Parathyroid adenoma (tissue), 2 donors: ENCODE results near the gene HLA-DRB1.

Source experiments
- H2AFZ ChIP-seq: fragments of 300-600 bp; sonication (generic); one replicate; pipeline ENCODE4 v1.7.0; 2017; ENCODE audit warnings: antibody characterized with exemption, mild to moderate bottlenecking
- H3K27ac ChIP-seq: fragments of 300-600 bp; sonication (generic); one replicate; pipeline ENCODE4 v1.7.0; 2017
- H3K27me3 ChIP-seq: fragments of 300-600 bp; sonication (generic); one replicate; pipeline ENCODE4 v1.7.0; 2017; ENCODE audit warnings: low read length; ENCODE audit not compliant: control insufficient read depth, insufficient read depth
- H3K36me3 ChIP-seq: fragments of 300-600 bp; sonication (generic); one replicate; pipeline ENCODE4 v1.7.0; 2017; ENCODE audit warnings: low read length; ENCODE audit not compliant: control insufficient read depth, insufficient read depth
- H3K4me1 ChIP-seq: fragments of 300-600 bp; sonication (generic); one replicate; pipeline ENCODE4 v1.7.0; 2017; ENCODE audit warnings: control low read depth
- H3K4me2 ChIP-seq: fragments of 300-600 bp; sonication (generic); one replicate; pipeline ENCODE4 v1.7.0; 2017; ENCODE audit warnings: low read length
- H3K4me3 ChIP-seq: fragments of 300-600 bp; sonication (generic); one replicate; pipeline ENCODE4 v1.7.0; 2017; ENCODE audit warnings: low read depth, low read length
- H3K79me2 ChIP-seq: fragments of 300-600 bp; sonication (generic); one replicate; pipeline ENCODE4 v1.7.0; 2017; ENCODE audit warnings: control low read depth
- H3K9ac ChIP-seq: fragments of 300-600 bp; sonication (generic); one replicate; pipeline ENCODE4 v1.7.0; 2017; ENCODE audit warnings: mild to moderate bottlenecking
- H3K9me3 ChIP-seq: fragments of 300-600 bp; sonication (generic); one replicate; pipeline ENCODE4 v1.7.0; 2017; ENCODE audit warnings: low read length; ENCODE audit not compliant: control insufficient read depth
- CTCF ChIP-seq: fragments of 300-600 bp; sonication (generic); IDR thresholded peaks from one replicate; pipeline ENCODE4 v1.7.0; 2017; ENCODE audit warnings: antibody characterized with exemption, mild to moderate bottlenecking
- donor health status: primary hyperparathyroidism.

Gene HLA-DRB1

GRCh38 chr6:32558426-32559057 is 31.1 kb downstream of the HLA-DRB1 start:
- no peak overlapping the region for H3K4me2 ChIP-seq
- H3K4me3 ChIP-seq = no peak overlapping the region
- no peaks in the 10 kb centered on the region for H3K4me1 ChIP-seq
- TF ChIP-seq CTCF = no peak
- no peaks in the 10 kb centered on the region for H3K9me3 ChIP-seq
- no peak overlapping the region for H3K27ac ChIP-seq
- no peaks in the 10 kb centered on the region for H3K36me3 ChIP-seq
- H3K27me3 ChIP-seq = no peaks in the 10 kb centered on the region
- no peak overlapping the region for H3K9ac ChIP-seq
- no peaks in the 10 kb centered on the region for H3K79me2 ChIP-seq
- no peak overlapping the region for H2AFZ ChIP-seq

DNA sequence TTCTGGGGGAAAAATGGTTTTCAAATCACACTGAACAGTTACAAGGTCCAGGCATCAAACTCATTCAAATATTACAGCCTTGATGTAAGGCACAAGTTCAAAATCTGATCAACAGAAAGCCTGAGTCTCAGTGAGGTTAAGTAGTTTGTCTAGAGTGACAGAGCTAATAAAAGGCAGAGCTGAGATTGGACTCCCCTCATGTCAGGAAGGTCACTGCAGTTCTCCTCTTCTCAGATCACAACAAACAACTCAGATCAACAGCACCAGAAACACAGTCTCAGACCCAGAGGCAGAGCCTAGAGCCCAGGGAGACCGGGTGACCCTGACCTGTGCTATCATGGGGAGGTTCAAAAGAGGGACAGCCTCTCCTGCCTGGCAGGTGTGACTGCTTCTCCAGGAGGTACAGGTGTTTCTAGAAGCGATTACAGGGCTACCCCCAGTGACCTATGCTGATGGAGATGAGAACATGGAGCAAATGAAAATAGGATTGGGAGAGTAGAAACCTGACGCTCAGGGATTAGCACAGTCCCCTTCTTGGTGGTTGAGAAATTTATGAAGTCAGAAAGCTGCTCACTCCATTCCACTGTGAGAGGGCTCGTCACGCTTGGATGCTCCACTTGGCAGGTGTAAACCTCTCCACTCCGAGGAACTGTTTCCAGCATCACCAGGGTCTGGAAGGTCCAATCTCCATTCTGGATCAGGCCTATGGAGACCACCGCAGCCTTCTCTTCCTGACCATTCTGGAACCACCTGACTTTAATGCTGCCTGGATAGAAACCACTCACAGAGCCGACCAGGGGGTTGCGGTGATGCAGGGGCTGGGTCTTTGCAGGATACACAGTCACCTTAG is 35.3 kb downstream of the HLA-DRB1 start:
- Histone ChIP-seq H3K79me2 (no peaks in the 10 kb centered on the region), H3K27ac (no peak overlapping the region), H3K4me2 (no peak overlapping the region), H3K4me3 (no peak overlapping the region), H3K4me1 (no peaks in the 10 kb centered on the region), H3K9me3 (no peaks in the 10 kb centered on the region), H2AFZ (no peak overlapping the region), H3K36me3 (no peaks in the 10 kb centered on the region), H3K27me3 (no peaks in the 10 kb centered on the region), H3K9ac (no peak overlapping the region)
- no peak for TF ChIP-seq CTCF

GRCh38 chr6:32553037-32553742 is 36.5 kb downstream of the HLA-DRB1 start:
- Histone ChIP-seq H3K36me3 (no peaks in the 10 kb centered on the region), H3K4me3 (no peak overlapping the region), H2AFZ (no peak overlapping the region), H3K9me3 (no peaks in the 10 kb centered on the region), H3K27ac (no peak overlapping the region), H3K9ac (no peak overlapping the region), H3K4me2 (no peak overlapping the region), H3K79me2 (no peaks in the 10 kb centered on the region), H3K4me1 (no peaks in the 10 kb centered on the region), H3K27me3 (no peaks in the 10 kb centered on the region)
- no peak for TF ChIP-seq CTCF

DNA sequence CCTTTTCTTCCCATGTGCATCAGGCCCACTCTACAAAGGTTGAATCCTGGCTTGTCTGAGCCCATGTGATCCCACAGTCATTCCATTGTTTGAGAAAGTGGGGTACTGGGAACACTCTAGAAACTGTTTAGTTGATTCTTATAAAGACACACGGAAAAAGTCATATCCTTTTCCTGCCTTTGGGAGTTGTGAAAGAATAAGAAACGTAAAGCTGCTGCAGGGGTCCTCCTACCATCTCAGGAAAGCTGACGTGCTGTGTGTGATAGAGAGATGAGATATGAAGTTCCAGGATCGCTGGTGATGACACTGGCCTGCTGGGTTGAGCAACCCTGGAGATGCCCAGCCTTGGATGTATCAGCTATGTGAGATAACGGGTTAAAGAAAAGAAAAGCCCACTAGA is 38.2 kb downstream of the HLA-DRB1 start:
- TF ChIP-seq CTCF = no peak
- no peaks in the 10 kb centered on the region for H3K4me1 ChIP-seq
- H3K36me3 ChIP-seq = no peaks in the 10 kb centered on the region
- H3K9ac ChIP-seq = no peak overlapping the region
- H3K4me3 ChIP-seq = no peak overlapping the region
- no peak overlapping the region for H3K27ac ChIP-seq
- H3K4me2 ChIP-seq = no peak overlapping the region
- no peaks in the 10 kb centered on the region for H3K79me2 ChIP-seq
- H3K9me3 ChIP-seq = no peaks in the 10 kb centered on the region
- H2AFZ ChIP-seq = no peak overlapping the region
- no peaks in the 10 kb centered on the region for H3K27me3 ChIP-seq
